Measurements from ENCODE around the gene LCTL. TPM values are rescaled to one million over a fixed set of nuclear protein-coding genes. Genes with fewer than 3 reads are reported as not detected.

Gene LCTL
- total RNA-seq, 3 donors from 2014 or later, result not detected

GRCh38 chr15:66555685-66556084, 10.1 kb downstream of the LCTL start:
- Histone ChIP-seq H3K4me1 (ENCODE audit: low read depth) (no peaks in the 10 kb centered on the region), H3K4me3 (no peak overlapping the region), H3K9me3 (no peaks in the 10 kb centered on the region), H3K36me3 (ENCODE audit: low read depth) (no peaks in the 10 kb centered on the region)
- no peak for DNase-seq
- no peak for TF ChIP-seq CTCF (IDR thresholded peaks at IDR 0.05)
- no peak for ATAC-seq
- intact Hi-C loops (cut with DNase I, micrococcal nuclease), result no loop called here

- H3K4me3 ChIP-seq, result no peak overlapping the region
- H3K36me3 ChIP-seq (ENCODE audit: low read depth), result no peaks in the 10 kb centered on the region
- H3K9me3 ChIP-seq, result no peaks in the 10 kb centered on the region
- intact Hi-C loops (cut with DNase I, micrococcal nuclease), result no loop called here
- H3K4me1 ChIP-seq (ENCODE audit: low read depth), result no peaks in the 10 kb centered on the region
- DNase-seq (no peak), ATAC-seq (no peak)
- no peak for TF ChIP-seq CTCF (IDR thresholded peaks at IDR 0.05)
Measured at GRCh38 chr15:66545255-66545654, 20.5 kb downstream of the LCTL start.

GRCh38 chr15:66542896-66543295, 22.9 kb downstream of the LCTL start:
- no peak for TF ChIP-seq CTCF (IDR thresholded peaks at IDR 0.05)
- DNase-seq (no peak), ATAC-seq (no peak)
- intact Hi-C loops (cut with DNase I, micrococcal nuclease), result no loop called here
- H3K4me3 ChIP-seq, result no peak overlapping the region
- no peaks in the 10 kb centered on the region for H3K9me3 ChIP-seq
- no peaks in the 10 kb centered on the region for H3K4me1 ChIP-seq (ENCODE audit: low read depth)
- H3K36me3 ChIP-seq (ENCODE audit: low read depth), result no peaks in the 10 kb centered on the region

GRCh38 chr15:66535056-66535455, 30.7 kb downstream of the LCTL start:
- DNase-seq (no peak), ATAC-seq (no peak)
- no peaks in the 10 kb centered on the region for H3K9me3 ChIP-seq
- H3K4me1 ChIP-seq (ENCODE audit: low read depth), result no peaks in the 10 kb centered on the region
- H3K36me3 ChIP-seq (ENCODE audit: low read depth), result no peaks in the 10 kb centered on the region
- intact Hi-C loops (cut with DNase I, micrococcal nuclease), result no loop called here
- H3K4me3 ChIP-seq, result no peak overlapping the region
- TF ChIP-seq CTCF (IDR thresholded peaks at IDR 0.05), result no peak

- H3K4me3 ChIP-seq, result no peak overlapping the region
- ATAC-seq (no peak), DNase-seq (no peak)
- intact Hi-C loops (cut with DNase I, micrococcal nuclease), result no loop called here
- no peak for TF ChIP-seq CTCF (IDR thresholded peaks at IDR 0.05)
- H3K9me3 ChIP-seq, result no peaks in the 10 kb centered on the region
- H3K36me3 ChIP-seq (ENCODE audit: low read depth), result no peaks in the 10 kb centered on the region
- H3K4me1 ChIP-seq (ENCODE audit: low read depth), result no peaks in the 10 kb centered on the region
Measured at GRCh38 chr15:66524838-66525237, 41.0 kb downstream of the LCTL start.

- Histone ChIP-seq H3K4me3 (no peak overlapping the region), H3K4me1 (ENCODE audit: low read depth) (no peaks in the 10 kb centered on the region), H3K36me3 (ENCODE audit: low read depth) (no peaks in the 10 kb centered on the region), H3K9me3 (no peaks in the 10 kb centered on the region)
- intact Hi-C loops (cut with DNase I, micrococcal nuclease), result no loop called here
- DNase-seq (no peak), ATAC-seq (no peak)
- TF ChIP-seq CTCF (IDR thresholded peaks at IDR 0.05), result no peak
Measured at GRCh38 chr15:66523926-66524325, 41.9 kb downstream of the LCTL start.
